ENCODE results near the gene RIMBP2.

GRCh38 chr12:130704606-130705005 lies 11.5 kb downstream of the RIMBP2 start:
- TF ChIP-seq EZH2 (optimal IDR thresholded peaks at IDR 0.05; ENCODE audit: low read depth, low read length): no peak
- TF ChIP-seq EZH2phosphoT487 (IDR thresholded peaks at IDR 0.05; ENCODE audit: low read length): no peak
- no peak for TF ChIP-seq CTCF (IDR thresholded peaks at IDR 0.05; ENCODE audit: low read length)
